Measurements from ENCODE around the gene SSTR3. TPM values are rescaled to one million over a fixed set of nuclear protein-coding genes. Genes with fewer than 3 reads are reported as not detected.

The SSTR3 gene
- total and polyA plus RNA-seq, 2 of the 13 experiments (the other 11 are each of a cell fraction or from before 2014, with no cell fraction given): 0.08 to 0.64 TPM

DNA sequence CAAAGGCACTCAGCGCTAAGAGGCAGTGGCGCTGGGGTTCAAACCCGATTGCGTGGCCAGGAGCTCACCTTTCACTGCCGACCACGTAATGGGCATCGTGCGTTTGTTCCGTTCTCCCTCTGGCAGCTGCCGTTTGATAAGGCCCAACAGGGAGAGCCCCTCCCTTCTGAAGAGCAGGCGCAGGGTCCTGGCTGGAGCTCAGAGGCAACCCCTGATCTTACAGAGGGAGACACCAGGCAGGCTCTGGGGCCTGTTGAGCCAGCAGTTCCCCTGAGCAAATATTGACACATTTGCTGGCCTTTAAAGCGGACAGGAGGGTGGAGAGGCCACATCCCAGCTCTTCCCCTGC lies 12.5 kb downstream of the SSTR3 start (continued):
- no peak; the same call in 1 of the 2 replicates for TF ChIP-seq MYC (CRISPR knock-in tag; IDR thresholded peaks at IDR 0.05; ENCODE audit: borderline replicate concordance)
- no peak for TF ChIP-seq ZNF678 (CRISPR knock-in tag; IDR thresholded peaks at IDR 0.05)
- TF ChIP-seq NR3C1 (CRISPR knock-in tag; IDR thresholded peaks at IDR 0.05): no peak
- TF ChIP-seq, protein P1, sequence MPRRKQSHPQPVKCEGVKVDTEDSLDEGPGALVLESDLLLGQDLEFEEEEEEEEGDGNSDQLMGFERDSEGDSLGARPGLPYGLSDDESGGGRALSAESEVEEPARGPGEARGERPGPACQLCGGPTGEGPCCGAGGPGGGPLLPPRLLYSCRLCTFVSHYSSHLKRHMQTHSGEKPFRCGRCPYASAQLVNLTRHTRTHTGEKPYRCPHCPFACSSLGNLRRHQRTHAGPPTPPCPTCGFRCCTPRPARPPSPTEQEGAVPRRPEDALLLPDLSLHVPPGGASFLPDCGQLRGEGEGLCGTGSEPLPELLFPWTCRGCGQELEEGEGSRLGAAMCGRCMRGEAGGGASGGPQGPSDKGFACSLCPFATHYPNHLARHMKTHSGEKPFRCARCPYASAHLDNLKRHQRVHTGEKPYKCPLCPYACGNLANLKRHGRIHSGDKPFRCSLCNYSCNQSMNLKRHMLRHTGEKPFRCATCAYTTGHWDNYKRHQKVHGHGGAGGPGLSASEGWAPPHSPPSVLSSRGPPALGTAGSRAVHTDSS (CRISPR knock-in tag; conservative IDR thresholded peaks at IDR 0.05): no peak
- TF ChIP-seq, protein P2, sequence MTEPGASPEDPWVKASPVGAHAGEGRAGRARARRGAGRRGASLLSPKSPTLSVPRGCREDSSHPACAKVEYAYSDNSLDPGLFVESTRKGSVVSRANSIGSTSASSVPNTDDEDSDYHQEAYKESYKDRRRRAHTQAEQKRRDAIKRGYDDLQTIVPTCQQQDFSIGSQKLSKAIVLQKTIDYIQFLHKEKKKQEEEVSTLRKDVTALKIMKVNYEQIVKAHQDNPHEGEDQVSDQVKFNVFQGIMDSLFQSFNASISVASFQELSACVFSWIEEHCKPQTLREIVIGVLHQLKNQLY (CRISPR knock-in tag; IDR thresholded peaks at IDR 0.05): no peak; the same call in none of the 2 replicates
- TF ChIP-seq PTBP1 (IDR thresholded peaks at IDR 0.05; ENCODE audit: low read depth, low read length, poor library complexity, severe bottlenecking): no peak
- TF ChIP-seq, protein P3, sequence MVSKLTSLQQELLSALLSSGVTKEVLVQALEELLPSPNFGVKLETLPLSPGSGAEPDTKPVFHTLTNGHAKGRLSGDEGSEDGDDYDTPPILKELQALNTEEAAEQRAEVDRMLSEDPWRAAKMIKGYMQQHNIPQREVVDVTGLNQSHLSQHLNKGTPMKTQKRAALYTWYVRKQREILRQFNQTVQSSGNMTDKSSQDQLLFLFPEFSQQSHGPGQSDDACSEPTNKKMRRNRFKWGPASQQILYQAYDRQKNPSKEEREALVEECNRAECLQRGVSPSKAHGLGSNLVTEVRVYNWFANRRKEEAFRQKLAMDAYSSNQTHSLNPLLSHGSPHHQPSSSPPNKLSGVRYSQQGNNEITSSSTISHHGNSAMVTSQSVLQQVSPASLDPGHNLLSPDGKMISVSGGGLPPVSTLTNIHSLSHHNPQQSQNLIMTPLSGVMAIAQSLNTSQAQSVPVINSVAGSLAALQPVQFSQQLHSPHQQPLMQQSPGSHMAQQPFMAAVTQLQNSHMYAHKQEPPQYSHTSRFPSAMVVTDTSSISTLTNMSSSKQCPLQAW (CRISPR knock-in tag; IDR thresholded peaks at IDR 0.05): no peak
- TF ChIP-seq DNMT1 (CRISPR knock-in tag; IDR thresholded peaks at IDR 0.05): no peak
- TF ChIP-seq HNRNPL (IDR thresholded peaks at IDR 0.05; ENCODE audit: low read depth, low read length): no peak
- TF ChIP-seq ZNF354B (CRISPR knock-in tag; IDR thresholded peaks at IDR 0.05): no peak
- TF ChIP-seq, protein P4, sequence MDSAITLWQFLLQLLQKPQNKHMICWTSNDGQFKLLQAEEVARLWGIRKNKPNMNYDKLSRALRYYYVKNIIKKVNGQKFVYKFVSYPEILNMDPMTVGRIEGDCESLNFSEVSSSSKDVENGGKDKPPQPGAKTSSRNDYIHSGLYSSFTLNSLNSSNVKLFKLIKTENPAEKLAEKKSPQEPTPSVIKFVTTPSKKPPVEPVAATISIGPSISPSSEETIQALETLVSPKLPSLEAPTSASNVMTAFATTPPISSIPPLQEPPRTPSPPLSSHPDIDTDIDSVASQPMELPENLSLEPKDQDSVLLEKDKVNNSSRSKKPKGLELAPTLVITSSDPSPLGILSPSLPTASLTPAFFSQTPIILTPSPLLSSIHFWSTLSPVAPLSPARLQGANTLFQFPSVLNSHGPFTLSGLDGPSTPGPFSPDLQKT (CRISPR knock-in tag; IDR thresholded peaks at IDR 0.05; ENCODE audit: borderline replicate concordance): no peak
- TF ChIP-seq PCBP2 (optimal IDR thresholded peaks at IDR 0.05; ENCODE audit: low read depth, low read length, poor library complexity, severe bottlenecking): no peak
- no peak for TF ChIP-seq ZNF44 (CRISPR knock-in tag; IDR thresholded peaks at IDR 0.05)
- TF ChIP-seq NR2F1 (CRISPR knock-in tag; IDR thresholded peaks at IDR 0.05): no peak
- no peak for TF ChIP-seq CREB1 (IDR thresholded peaks at IDR 0.05)
- TF ChIP-seq CREB1 (CRISPR knock-in tag; IDR thresholded peaks at IDR 0.05): no peak
- no peak for TF ChIP-seq AGO1 (IDR thresholded peaks at IDR 0.05; ENCODE audit: low read depth, low read length, poor library complexity, severe bottlenecking)
- no peak for TF ChIP-seq PCBP1 (IDR thresholded peaks at IDR 0.05; ENCODE audit: borderline replicate concordance, low read depth, low read length)
- TF ChIP-seq ZNF550 (CRISPR knock-in tag; IDR thresholded peaks at IDR 0.05; ENCODE audit: borderline replicate concordance): no peak
- TF ChIP-seq, protein P5, sequence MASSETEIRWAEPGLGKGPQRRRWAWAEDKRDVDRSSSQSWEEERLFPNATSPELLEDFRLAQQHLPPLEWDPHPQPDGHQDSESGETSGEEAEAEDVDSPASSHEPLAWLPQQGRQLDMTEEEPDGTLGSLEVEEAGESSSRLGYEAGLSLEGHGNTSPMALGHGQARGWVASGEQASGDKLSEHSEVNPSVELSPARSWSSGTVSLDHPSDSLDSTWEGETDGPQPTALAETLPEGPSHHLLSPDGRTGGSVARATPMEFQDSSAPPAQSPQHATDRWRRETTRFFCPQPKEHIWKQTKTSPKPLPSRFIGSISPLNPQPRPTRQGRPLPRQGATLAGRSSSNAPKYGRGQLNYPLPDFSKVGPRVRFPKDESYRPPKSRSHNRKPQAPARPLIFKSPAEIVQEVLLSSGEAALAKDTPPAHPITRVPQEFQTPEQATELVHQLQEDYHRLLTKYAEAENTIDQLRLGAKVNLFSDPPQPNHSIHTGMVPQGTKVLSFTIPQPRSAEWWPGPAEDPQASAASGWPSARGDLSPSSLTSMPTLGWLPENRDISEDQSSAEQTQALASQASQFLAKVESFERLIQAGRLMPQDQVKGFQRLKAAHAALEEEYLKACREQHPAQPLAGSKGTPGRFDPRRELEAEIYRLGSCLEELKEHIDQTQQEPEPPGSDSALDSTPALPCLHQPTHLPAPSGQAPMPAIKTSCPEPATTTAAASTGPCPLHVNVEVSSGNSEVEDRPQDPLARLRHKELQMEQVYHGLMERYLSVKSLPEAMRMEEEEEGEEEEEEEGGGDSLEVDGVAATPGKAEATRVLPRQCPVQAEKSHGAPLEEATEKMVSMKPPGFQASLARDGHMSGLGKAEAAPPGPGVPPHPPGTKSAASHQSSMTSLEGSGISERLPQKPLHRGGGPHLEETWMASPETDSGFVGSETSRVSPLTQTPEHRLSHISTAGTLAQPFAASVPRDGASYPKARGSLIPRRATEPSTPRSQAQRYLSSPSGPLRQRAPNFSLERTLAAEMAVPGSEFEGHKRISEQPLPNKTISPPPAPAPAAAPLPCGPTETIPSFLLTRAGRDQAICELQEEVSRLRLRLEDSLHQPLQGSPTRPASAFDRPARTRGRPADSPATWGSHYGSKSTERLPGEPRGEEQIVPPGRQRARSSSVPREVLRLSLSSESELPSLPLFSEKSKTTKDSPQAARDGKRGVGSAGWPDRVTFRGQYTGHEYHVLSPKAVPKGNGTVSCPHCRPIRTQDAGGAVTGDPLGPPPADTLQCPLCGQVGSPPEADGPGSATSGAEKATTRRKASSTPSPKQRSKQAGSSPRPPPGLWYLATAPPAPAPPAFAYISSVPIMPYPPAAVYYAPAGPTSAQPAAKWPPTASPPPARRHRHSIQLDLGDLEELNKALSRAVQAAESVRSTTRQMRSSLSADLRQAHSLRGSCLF (CRISPR knock-in tag; IDR thresholded peaks at IDR 0.05; ENCODE audit: borderline replicate concordance): no peak
- TF ChIP-seq CEBPG (CRISPR knock-in tag; IDR thresholded peaks at IDR 0.05): peak; percentile 29; the same call in 1 of the 2 replicates
- no peak for TF ChIP-seq ZFP37 (CRISPR knock-in tag; IDR thresholded peaks at IDR 0.05; ENCODE audit: borderline replicate concordance)
